NCI-H1105 (cell line): ENCODE results near the gene ALX3.
"Not testable (repeated sequence)": the region's sequence is repeated elsewhere in the genome, so short reads cannot be mapped to it uniquely, and the experiment has no call there.

Experiments
- DNase-seq: peaks from one replicate; lab custom pipeline; 2025; lab: John Stamatoyannopoulos, UW

The ALX3 gene

GRCh38 chr1:110089561-110090275 is 19.2 kb upstream of the ALX3 start:
- no peak for DNase-seq

GRCh38 chr1:110088739-110089316 is 18.4 kb upstream of the ALX3 start:
- DNase-seq, result no peak

DNA sequence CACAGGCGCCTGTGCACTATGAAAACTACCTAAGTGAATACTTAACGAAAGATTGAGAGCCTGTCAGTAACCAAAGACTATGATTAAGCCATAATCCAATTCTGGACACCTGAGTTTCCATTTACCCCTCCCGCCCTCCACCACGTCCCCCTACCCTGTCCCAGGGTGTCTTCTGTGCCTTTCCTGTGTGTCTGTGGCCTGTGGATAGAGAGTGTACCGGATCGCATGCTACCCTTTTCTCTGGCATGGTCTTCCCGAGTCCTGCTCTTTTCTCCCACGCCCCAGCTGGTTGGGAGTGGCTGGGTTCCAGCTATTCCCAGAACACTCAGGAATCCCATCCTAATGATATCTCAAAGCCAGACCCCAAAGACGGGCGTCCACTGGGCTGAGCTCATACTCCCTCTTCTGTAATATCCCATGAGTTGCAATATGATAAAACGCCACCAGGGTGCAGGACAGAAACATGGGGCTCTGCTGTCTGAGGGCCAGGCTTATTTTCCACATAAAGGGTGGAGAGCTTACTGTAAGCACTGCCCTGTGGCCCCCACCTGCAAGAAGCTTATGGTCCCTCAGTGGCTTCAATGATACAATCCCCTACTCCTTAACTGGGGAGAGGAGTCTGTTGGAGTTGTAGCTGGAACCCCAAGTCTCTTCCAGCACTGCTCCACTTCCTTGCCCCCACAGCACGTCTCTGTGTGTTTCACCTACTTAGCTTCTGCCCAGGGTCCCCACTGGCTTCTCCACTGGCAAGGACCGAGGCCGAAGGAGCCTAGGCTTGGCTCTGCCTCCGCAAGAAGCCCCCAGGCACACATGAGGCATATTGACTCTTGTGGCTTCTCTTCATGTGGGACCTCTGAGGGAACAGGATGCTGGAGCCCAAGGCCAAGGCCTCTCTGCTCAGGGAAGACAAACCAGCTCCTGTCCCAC is 17.6 kb upstream of the ALX3 start:
- peak; percentile 37 for DNase-seq

- DNase-seq, result no peak
Observed at GRCh38 chr1:110086961-110087360, 16.5 kb upstream of the ALX3 start.

GRCh38 chr1:110085671-110086070 is 15.2 kb upstream of the ALX3 start:
- no peak for DNase-seq

GRCh38 chr1:110084227-110085078 is 14.0 kb upstream of the ALX3 start:
- DNase-seq, result peak; percentile 26

DNA sequence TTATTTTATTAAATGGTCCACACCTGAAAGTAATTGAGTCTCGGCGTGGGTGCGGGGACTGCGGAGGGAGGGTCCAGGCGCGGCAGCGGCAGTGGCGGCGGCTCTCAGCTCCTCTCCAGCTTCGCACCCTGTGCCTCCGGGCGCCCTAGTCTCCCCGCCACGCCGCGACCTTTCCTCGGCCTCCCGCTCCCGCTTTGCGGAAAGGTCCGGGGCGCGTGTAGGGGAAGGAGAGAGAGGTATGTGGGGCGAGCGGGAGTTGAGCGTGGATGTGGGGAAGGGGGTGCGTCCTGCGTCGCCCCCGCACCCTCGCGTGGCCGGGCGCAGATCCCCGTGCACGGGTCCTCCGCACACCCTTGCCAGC is 13.4 kb upstream of the ALX3 start:
- DNase-seq, result no peak

DNA sequence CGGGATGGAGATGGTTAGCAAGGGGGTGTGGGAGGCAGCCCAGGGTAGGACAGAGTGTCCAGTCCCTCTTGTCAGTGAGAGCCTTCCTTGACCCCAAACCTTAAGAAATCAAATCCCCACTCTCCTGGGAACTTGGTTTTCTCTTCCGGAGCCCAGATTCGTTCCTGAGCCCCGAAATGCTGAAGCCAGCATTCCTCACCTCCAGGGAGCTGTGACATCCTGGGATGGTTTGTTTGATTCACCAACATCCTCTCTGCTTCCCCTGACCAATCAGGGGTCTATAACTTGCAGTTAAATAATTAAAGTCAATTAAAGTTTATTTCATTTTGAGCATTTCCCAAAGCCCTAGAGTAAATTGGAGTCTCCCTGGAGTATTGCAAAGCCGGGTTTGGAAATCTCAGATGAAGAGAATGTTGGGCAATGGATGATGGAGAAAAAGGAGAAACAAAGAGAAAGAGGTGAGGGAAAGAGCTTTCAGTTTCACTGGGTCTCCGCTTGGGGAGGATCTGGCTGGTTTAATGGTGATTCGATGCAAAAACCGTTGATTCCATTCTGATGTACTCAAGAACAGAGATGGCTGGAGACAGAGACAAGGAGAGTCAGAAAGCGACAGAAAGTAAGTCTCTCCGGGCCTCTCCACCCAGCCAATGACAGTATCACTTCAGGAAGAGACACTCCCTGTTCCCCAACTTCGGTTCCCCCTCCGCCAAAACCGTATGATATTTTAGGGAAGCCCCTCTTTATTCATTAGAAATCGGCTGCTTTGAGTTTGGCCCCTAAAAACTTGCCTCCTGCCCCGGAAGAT is 12.8 kb upstream of the ALX3 start:
- DNase-seq, result no peak

DNA sequence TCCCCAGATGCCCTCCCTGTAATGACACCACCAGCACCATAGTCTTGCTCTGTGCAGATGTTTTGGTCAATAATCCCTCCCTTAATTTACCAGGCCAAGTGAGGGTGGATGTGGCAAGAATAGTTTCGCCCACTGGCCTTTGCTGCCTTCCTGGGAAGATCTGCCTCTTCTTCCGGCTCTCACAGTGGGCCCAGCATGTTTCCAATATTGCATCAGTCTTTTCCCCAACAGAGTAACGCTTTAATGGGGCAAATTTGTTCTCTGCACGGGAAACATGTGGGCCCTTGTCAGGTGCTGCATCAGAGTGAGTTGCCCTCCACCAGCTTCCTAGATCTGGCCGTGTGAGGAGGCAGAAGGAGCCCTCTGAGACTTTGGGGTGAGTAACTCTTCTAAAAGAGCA is 12.0 kb upstream of the ALX3 start:
- no peak for DNase-seq

DNA sequence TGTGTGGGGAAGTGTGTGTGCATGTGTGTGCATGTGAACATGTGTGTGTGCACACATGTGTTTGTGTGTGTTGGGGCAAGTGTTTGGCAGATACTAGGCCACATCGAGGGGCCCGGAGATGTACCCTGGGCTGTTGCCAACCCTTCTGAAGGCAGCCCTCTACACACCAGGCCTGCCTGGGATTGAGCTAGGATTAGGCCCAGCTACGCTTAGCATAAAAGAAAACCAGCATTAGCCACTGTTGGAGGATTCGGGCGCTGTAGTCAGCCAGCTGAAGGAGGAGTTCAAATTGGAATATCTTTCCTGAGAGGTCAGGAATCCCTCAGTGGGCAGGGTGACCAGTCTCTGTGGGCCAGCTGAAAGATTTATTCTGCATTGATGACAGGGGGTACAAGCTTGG is 10.6 kb upstream of the ALX3 start:
- DNase-seq, result no peak

- DNase-seq, result not testable (repeated sequence)
Observed at GRCh38 chr1:110079995-110080394, 9.5 kb upstream of the ALX3 start.

DNA sequence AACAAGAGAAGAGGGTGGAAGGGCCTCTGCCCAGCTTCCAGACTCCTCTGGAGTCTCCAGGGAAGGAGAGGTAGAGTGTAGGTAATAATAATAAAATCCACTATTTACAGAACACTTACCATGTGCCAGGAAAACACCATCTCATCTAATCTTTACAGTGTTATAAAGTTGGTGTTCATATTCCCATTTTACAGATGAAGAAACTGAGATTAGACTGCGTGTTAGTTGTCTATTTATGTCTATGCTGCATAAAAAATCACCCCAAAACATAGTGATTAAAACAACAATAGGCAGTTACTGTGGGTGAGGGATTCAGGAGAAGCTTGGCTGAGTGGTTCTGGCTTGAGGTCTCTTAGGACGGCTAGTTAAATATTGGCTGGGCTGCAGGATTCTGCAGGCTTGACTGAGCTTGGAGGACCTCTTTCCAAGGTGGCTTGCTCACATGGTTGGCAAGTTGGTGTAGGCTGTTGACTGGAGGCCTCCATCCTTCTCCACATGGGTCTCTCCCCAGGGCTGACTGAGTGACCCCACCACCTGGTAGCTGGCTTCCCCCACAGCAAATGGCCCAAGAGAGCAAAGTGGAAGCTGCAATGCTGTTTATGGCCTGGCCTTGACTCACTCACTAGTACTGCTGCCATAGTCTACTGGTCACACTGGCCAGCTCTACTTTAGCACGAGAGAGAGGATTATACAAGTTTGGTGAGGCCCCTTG is 6.5 kb upstream of the ALX3 start:
- no peak for DNase-seq

DNA sequence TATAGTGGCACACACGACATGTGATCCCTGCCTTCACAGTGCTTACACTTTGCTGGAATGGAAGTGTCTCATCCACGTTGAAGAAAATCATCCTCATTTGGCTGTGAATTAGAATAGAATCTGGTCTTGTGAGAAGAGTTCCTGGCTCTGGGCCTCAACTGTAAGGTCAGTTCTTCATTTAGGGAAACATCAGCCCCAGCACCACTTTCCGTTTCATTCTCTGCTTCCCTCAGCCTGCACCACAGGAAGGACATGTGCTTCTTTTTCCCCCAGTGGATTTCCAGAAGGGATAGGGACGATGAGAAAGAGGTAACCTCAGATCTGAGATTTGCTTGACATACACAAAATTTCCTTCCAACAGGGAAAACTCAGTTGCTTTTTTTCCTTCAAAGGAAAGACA is 3.7 kb upstream of the ALX3 start:
- DNase-seq, result no peak

DNA sequence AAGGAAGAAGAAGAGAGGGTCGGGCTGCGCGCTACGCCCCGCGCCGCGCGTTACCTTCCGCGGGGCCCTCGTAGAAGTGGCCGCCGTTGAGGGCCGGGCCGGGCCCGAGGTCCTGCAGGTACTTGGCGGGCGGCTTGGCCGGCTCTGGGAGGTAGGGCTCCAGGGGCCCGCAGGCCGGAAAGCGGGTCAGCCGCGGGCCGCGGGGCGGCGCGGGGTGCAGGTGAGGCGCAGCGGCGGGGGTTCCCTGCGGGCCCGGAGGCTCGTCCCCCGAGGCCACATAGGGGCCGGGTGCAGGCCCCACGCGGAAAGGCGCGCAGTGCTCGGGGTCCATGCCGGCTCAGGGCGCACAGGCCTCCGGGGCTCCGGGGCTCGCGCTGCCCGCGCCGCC is 196 bp downstream of the ALX3 start:
- DNase-seq, result no peak

- no peak for DNase-seq
Observed at GRCh38 chr1:110069404-110070281, 829 bp downstream of the ALX3 start.

GRCh38 chr1:110068646-110069403 is 1.6 kb downstream of the ALX3 start:
- no peak for DNase-seq

- no peak for DNase-seq
Observed at GRCh38 chr1:110067893-110068645, 2.4 kb downstream of the ALX3 start.

- no peak for DNase-seq
Observed at GRCh38 chr1:110067479-110067892, 3.0 kb downstream of the ALX3 start.
